ENCODE results near the gene KCNG4.

KCNG4 gene

DNA sequence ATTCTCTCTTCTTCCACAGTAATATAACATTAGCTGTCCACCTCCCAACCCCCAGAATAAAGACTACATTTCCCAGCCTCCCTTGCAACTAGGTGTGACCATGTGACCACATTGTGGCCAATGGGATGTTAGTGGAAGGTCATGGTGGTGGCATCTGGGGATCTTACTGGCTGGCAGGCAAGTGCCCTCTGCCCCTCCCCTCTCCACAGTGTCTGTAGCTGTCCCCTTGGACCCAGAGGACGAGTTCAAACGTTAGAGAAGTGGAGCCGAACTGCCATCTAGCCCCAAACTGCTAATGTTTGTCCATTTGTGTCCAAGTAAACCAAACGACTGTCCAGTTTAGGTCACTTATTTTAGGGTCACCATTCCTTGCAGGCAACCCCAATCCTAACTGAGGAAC is 26.6 kb upstream of the KCNG4 start:
- peak; percentile 41 for DNase-seq (ENCODE audit: low read depth)

DNA sequence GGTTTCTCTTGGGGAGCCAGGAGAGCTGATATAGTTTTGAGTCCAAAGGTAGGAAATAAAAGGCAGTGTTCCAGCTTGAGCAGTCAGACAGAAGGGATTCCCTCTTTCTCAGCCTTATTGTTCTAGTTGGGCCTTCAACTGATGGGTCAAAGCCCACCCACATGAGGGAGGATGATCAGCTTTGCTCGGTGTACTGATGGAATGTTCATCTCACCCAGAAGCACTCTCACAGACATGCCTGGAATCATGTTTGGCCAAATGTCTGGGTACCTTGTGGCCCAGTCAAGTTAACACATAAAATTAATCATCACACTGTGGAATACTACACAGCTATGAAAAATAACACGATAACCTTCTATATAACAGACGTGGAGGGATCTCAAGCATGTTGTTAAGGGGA is 23.1 kb upstream of the KCNG4 start:
- no peak for DNase-seq (ENCODE audit: low read depth)

GRCh38 chr16:84262031-84262430 is 22.2 kb upstream of the KCNG4 start:
- no peak for DNase-seq (ENCODE audit: low read depth)

- no peak for DNase-seq (ENCODE audit: low read depth)
Measured at GRCh38 chr16:84260766-84261554, 21.1 kb upstream of the KCNG4 start.

DNA sequence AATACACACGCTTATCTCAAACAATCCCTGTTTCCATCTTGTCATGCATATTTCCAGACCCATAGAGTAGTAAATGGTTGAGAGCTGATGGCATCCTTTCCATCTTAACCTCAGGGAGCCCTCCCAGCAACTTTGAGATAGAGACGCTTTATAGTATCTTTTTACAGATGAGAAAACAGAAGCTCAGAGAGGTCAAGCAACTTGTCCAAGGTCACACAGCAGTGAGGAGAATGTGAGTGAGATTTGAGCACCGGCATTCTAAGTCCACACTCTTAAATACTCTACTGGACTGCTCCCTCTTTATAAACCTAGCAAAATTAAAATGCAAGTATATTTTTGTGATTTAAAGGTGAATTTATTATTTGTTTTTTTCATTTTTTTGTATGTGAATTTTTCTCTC is 19.9 kb upstream of the KCNG4 start:
- no peak for DNase-seq (ENCODE audit: low read depth)

DNA sequence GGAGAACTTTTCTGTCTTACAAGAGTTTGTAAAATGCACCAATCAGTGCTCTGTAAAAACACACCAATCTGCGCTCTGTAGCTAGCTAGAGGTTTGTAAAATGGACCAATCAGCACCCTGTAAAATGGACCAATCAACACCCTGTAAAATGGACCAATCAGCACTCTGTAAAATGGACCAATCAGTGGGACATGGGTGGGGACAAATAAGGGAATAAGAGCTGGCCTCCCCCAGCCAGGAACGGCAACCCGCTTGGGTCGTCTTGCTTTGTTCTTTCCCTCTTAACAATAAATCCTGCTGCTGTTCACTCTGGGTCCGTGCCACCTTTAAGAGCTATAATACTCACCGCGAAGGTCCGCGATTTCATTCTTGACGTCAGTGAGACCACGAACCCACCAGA is 18.5 kb upstream of the KCNG4 start:
- DNase-seq (ENCODE audit: low read depth) = no peak

GRCh38 chr16:84255050-84255810 is 15.4 kb upstream of the KCNG4 start:
- no peak for DNase-seq (ENCODE audit: low read depth)

- no peak for DNase-seq (ENCODE audit: low read depth)
Measured at GRCh38 chr16:84254062-84254461, 14.2 kb upstream of the KCNG4 start.

DNA sequence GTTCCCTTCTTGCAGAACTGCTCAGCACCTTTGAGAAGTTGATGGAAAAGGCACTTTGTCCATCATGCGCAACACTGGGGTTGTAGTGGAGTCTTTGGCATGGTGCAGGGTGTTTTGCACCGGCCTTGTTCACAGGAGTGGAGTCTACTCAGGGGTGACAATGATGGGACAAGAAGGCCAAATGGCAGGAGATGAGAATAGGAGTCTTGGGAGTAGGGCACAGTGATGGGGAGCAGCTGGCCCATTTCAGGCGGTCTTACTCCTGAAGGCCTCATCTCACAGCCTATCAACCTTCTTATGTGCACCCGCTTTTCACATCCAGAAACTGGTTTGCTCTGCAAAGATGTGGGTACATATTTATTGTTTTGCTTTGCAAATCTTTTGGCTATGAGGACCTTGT is 13.4 kb upstream of the KCNG4 start:
- no peak for DNase-seq (ENCODE audit: low read depth)

DNA sequence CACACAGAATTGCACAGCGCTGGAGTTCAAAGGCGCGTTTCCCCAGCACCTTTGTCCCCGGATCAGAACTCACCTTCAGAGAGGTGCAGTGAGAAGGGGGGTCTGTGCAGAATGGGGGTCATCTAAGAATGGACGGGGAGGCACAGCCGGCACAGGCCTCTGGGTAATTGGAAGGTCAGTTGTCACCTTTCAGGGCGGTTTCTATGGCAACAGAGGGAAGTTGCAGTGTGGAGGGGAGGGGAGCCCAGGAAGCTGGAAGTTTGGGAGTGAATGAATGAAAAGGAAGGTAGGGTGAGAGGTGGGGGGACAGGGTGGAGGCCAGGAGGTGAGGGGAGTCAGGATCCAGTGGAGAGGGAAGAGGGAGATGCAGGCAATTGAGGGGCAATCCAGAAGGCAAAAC is 12.4 kb upstream of the KCNG4 start:
- no peak for DNase-seq (ENCODE audit: low read depth)

DNA sequence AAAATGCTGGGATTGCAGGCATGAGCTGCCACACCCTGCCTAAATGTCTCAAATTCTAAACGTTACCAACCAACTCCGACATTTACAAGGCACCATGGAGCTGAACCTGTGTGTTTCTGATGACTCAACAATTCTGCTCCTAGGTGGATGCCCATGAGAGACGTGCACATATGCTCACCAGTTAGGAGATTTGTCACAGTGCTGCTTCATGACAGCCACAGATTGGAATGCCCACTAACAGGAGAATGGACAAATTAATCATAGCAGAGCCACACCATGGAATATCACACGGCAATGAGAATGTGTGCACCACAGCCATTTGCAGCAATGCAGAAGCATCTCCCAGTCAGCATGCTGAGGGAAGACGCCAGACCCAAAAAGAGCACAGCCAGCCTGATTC is 8.0 kb upstream of the KCNG4 start:
- DNase-seq (ENCODE audit: low read depth) = no peak

DNA sequence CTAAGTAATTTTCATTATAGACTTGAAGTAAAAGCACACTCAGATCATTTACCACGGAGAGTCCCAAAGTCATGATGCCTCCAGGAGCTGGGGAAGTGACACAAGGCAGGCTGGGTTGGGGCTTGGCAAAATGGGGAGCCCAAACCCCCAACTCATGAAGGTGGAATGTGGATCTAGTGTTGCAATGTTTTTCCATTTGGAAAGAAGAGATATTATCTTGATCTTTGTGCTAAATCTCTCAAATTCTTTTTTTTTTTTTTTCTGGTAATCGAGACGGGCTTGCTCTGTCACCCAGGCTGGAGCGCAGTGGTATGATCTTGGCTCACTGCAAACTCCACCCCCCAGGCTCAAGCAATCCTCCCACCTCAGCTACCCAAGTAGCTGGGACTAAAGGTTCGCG is 7.5 kb upstream of the KCNG4 start:
- DNase-seq (ENCODE audit: low read depth) = no peak

GRCh38 chr16:84246679-84247077 is 6.9 kb upstream of the KCNG4 start:
- DNase-seq (ENCODE audit: low read depth) = no peak

- DNase-seq (ENCODE audit: low read depth) = no peak
Measured at GRCh38 chr16:84245956-84246678, 6.3 kb upstream of the KCNG4 start.

- no peak for DNase-seq (ENCODE audit: low read depth)
Measured at GRCh38 chr16:84244728-84245127, 4.9 kb upstream of the KCNG4 start.

GRCh38 chr16:84243732-84244131 is 3.9 kb upstream of the KCNG4 start:
- DNase-seq (ENCODE audit: low read depth) = no peak

- DNase-seq (ENCODE audit: low read depth) = no peak
Measured at GRCh38 chr16:84242839-84243238, 3.0 kb upstream of the KCNG4 start.

- no peak for DNase-seq (ENCODE audit: low read depth)
Measured at GRCh38 chr16:84241778-84242177, 2.0 kb upstream of the KCNG4 start.

DNA sequence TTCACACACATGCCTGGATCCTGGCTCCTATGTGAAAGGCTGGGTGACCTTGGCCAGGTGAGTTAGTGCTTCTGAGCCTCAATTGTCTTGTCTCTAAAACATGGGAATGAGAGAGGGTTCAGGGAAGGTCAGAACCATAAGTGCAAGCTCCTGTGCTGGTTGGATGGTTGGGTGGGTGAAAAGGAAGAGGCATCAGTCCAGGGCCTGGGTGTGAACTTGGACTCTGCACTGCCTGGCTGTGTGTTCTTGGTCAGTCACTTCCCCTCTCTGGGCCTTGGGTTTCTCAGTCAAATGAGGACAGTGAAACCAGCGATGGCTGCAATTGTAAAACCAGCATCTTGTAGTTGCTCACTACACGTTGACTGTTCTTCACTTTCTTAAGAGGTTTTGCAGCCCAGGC is 643 bp upstream of the KCNG4 start:
- DNase-seq (ENCODE audit: low read depth) = no peak

DNA sequence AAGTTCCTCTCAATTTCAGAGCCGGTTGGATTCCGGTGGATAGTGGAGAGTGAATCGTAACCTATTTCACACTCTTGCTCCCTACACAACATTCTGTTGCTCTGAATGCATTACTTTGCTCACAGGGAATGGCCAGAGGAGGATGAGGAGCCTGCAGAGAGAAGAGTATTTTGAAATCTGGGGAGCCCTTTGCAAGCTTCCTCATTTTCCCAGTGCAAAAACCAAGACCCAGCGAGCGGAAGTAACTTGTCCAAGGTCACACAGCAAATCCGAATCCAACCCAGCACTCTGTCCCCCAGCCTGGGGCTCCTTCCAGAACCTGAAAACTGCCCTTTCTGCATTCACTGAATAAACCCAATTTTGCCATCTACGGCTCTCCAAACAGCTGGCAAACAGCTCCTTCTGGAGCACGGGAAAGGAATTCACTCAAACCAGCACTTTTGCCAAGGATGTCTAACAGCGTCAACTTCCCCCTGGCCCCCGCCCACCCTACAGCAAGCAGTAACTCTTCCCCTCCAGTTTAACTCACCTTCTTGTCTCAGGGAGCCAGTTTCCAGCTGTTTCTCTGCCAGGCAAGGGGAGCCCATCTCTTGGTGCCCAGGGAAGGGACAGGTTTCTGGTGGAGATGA is 557 bp downstream of the KCNG4 start:
- no peak for DNase-seq (ENCODE audit: low read depth)

DNA sequence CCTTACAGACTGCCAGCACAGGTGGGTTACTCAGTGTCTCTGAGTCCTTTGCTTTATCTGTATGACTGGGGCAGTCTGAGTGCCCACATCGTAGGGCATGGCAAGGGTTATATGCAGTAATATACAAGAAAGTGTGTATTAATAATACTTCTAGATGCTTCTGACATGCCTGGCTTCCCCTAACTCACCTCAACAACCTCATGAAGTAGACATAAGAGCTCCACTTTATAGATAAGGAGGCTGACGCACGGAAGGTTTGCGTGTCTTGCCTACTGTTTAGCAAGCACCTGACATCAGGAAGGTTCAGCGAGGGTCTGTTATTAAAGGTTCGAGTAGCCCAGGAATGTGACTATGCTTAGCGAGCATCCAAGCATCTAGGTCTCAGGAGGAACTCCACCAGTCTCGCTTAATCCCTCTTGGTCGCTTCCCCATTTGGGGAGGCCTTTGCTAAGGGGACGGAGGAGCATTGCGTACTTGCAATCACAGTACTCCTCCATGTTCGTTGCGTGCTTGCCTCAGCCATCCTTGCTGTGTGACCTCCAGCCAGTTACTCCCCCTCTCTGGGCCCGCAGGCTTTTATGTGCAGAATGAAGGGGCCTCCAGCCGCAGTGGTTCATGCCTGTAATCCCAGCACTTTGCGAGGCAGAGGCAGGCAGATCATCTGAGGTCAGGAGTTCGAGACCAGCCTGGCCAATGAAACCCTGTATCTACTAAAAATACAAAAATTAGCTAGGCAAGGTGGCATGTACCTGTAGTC is 1.6 kb downstream of the KCNG4 start:
- DNase-seq (ENCODE audit: low read depth) = no peak

DNA sequence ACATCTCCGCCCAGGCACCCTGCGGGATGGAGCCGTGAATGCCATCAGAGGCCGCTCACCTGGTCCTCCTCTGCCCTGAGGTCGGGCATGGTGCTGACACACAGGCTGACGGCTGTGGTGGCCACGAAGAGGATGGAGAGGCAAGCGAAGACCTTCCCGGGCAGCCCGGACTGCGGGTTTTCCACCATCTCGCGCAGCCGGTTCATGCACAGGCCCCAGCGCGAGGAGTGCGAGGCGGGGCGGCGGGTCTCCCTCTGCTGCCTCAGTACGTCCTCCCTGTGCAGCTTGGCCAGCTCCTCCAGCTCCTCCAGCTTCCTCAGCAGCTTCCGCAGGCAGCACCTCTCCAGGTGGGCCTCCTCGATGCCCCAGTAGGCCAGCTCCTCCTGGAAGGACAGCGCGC is 3.1 kb downstream of the KCNG4 start:
- DNase-seq (ENCODE audit: low read depth) = no peak

Measured in fibroblast of the conjunctiva (primary cell).